Measurements from ENCODE around the gene MTA3. TPM values are rescaled to one million over a fixed set of nuclear protein-coding genes. Genes with fewer than 3 reads are reported as not detected.
"Not testable (repeated sequence)": the region's sequence is repeated elsewhere in the genome, so short reads cannot be mapped to it uniquely, and the experiment has no call there.

Gene MTA3
- total RNA-seq, 1 experiment from 2014 or later: 61.8 TPM

DNA sequence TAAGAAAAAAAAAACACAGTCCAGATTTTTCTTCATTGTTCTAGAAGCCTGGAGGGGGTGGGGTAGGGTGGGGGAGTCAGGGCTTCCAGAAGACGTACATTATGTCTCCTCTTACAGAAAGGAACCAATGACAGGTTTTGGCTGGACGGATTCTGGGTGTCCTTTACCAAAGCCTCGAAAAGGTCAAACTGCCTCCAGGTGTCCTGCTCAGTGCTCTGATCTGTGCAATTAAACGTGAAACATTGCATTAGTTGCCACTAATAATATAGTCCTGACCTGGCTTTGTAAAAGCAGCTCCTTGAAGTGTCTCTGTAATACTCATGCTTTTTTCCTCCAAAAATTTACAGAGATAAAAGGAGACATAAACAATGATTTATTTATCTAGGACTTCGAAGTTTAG, 11.1 kb upstream of the MTA3 start:
- H3K27ac ChIP-seq: no peak overlapping the region
- H3K36me3 ChIP-seq: no peaks in the 10 kb centered on the region
- peaks cover 10% of the 10 kb centered on the region for H3K4me1 ChIP-seq
- no peak for DNase-seq
- H3K27me3 ChIP-seq: no peaks in the 10 kb centered on the region; the same call in 1 of the 2 replicates
- no peak overlapping the region for H3K4me3 ChIP-seq
- H3K9me3 ChIP-seq (replicated peaks): no peaks in the 10 kb centered on the region

- no peak overlapping the region for H3K4me3 ChIP-seq
- H3K9me3 ChIP-seq (replicated peaks): no peaks in the 10 kb centered on the region
- no peak for DNase-seq
- H3K4me1 ChIP-seq: peaks cover 10% of the 10 kb centered on the region
- H3K27me3 ChIP-seq: no peaks in the 10 kb centered on the region; the same call in 1 of the 2 replicates
- no peaks in the 10 kb centered on the region for H3K36me3 ChIP-seq
- no peak overlapping the region for H3K27ac ChIP-seq
These were observed 9.6 kb upstream of the MTA3 start for GRCh38 chr2:42558827-42559226.

DNA sequence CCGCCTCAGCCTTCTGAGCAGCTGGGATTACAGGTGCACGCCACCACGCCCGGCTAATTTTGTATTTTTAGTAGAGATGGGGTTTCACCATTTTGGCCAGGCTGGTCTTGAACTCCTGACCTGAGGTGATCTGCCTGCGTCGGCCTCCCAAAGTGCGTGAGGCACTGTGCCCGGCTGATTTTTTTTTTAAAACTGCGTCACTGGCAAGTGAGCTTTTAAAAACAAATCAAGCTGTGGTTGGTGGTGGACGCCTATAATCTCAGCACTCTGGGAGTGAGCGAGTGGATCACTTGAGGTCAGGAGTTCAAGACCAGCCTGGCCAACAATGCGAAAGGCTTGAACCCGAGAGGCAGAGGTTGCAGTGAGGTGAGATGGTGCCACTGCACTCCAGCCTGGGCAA, 8.3 kb upstream of the MTA3 start:
- H3K9me3 ChIP-seq (replicated peaks): not testable (repeated sequence)

GRCh38 chr2:42560899-42561298, 7.5 kb upstream of the MTA3 start:
- no peak overlapping the region for H3K27ac ChIP-seq
- no peaks in the 10 kb centered on the region for H3K36me3 ChIP-seq
- no peak for DNase-seq
- no peaks in the 10 kb centered on the region for H3K4me1 ChIP-seq
- H3K9me3 ChIP-seq (replicated peaks): no peaks in the 10 kb centered on the region
- no peaks in the 10 kb centered on the region; the same call in 1 of the 2 replicates for H3K27me3 ChIP-seq
- H3K4me3 ChIP-seq: no peak overlapping the region

More for the DNA sequence above, 8.3 kb upstream of the MTA3 start:
- not testable (repeated sequence) for H3K27me3 ChIP-seq, H3K4me3 ChIP-seq, H3K4me1 ChIP-seq, H3K27ac ChIP-seq, H3K36me3 ChIP-seq, DNase-seq

DNA sequence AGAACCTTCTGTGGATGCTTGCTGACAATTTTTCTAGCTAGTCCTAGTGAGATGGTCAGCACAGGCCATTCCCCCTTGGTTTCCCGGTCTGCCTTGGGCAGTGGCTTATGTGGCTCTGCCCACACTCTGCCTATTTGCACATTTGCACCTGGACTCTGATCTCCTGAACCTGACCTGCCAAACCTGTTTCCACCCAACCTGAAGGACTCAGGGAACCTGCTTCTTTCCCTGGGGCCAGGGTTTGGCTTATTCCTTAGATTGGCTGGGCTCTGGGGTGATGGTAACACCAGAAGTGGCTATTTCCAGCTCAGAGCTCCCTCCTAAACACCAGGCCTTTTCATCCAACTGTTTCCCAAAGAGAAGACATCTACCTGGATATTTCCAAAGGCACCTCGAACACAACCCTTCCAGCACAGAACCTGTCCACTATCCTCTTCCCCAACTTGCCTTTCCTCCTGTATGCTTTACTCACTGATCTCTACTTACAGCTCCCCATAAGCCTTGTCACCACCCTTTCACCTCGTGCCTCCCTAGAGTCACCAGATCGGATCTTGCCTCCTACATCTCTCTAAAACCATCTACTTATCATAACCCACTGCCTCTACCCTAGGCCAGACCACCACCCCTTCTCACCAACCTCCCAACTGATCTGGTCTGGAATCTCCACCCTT, 5.8 kb upstream of the MTA3 start:
- Histone ChIP-seq H3K4me3 (no peak overlapping the region), H3K36me3 (no peaks in the 10 kb centered on the region), H3K27ac (no peak overlapping the region), H3K9me3 (replicated peaks) (no peaks in the 10 kb centered on the region), H3K27me3 (no peaks in the 10 kb centered on the region), H3K4me1 (peaks cover 11% of the 10 kb centered on the region)
- DNase-seq: no peak

- no peaks in the 10 kb centered on the region for H3K9me3 ChIP-seq (replicated peaks)
- H3K27me3 ChIP-seq: no peaks in the 10 kb centered on the region
- peaks cover 22% of the 10 kb centered on the region for H3K4me1 ChIP-seq
- DNase-seq: no peak
- H3K36me3 ChIP-seq: no peaks in the 10 kb centered on the region
- no peak overlapping the region for H3K4me3 ChIP-seq
- no peak overlapping the region for H3K27ac ChIP-seq
These were observed 2.4 kb upstream of the MTA3 start for GRCh38 chr2:42566025-42566424.

- Histone ChIP-seq H3K36me3 (0 out of 2 replicates have a peak, but pooled peaks cover 4% of the 10 kb centered on the region), H3K27ac (no peak overlapping the region), H3K27me3 (no peaks in the 10 kb centered on the region), H3K9me3 (replicated peaks) (no peaks in the 10 kb centered on the region), H3K4me3 (no peak overlapping the region), H3K4me1 (peaks cover 22% of the 10 kb centered on the region)
- peak in 1 of 2 experiments; percentile 38 for DNase-seq
These were observed 1.6 kb upstream of the MTA3 start for GRCh38 chr2:42566837-42567321.

DNA sequence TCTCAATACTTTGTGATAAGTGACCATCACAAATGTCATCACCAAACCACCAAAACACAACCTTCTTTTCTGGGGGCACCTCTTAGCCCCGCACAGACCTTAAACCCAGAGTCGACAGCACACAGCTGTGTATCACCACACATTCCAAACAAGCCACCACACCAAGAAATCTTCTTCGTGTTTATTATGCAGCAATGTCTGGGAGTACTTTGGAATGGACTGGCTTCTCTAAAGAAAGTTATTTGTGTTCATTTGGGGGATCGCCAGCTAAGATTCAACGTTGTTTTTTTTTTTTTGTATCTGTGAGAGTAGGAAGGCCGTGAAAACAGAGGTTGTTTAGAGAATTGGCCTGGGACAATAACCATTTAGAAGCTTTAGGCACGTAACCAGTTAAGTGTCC, 1.1 kb upstream of the MTA3 start:
- Histone ChIP-seq H3K27me3 (no peaks in the 10 kb centered on the region), H3K9me3 (replicated peaks) (no peaks in the 10 kb centered on the region), H3K4me3 (peak overlapping the region; percentile 46), H3K4me1 (peaks cover 22% of the 10 kb centered on the region), H3K36me3 (0 out of 2 replicates have a peak, but pooled peaks cover 6% of the 10 kb centered on the region), H3K27ac (no peak overlapping the region)
- peak; percentile 22 to 45 for DNase-seq

DNA sequence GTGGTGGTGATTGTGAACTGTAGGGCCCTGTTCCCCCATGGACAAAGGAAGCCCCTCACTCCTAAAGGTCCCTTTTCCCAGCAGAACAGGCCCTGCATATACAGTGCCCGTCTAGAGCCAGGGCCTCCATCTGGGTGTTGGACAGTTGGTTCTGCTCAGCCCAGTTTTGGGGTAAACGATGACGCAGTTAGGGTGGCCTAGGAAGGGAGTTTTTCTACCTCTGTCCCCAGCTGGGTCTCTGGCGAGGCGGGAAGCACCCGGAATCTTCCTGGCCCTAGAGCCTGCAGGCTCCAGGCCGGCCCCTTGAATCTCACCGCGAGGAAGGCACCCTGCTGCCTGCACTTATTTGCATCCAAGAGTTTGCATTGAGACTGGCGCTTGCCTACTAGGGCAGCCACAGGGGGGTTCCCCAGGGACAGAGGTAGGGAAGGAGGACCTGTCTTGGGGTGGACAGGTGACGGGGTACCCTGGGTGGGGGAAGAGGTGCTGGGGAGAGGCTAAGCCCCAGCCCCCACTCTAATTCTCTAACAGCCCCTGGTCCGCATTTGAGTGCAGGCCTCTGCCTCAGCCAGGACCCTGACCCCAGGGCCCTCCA, 529 bp upstream of the MTA3 start:
- Histone ChIP-seq H3K27me3 (no peaks in the 10 kb centered on the region), H3K4me3 (peak overlapping the region; percentile 46), H3K4me1 (peaks cover 22% of the 10 kb centered on the region), H3K9me3 (replicated peaks) (no peaks in the 10 kb centered on the region), H3K36me3 (peaks cover 11% of the 10 kb centered on the region), H3K27ac (no peak overlapping the region)
- DNase-seq: peak; percentile 51 to 68

DNA sequence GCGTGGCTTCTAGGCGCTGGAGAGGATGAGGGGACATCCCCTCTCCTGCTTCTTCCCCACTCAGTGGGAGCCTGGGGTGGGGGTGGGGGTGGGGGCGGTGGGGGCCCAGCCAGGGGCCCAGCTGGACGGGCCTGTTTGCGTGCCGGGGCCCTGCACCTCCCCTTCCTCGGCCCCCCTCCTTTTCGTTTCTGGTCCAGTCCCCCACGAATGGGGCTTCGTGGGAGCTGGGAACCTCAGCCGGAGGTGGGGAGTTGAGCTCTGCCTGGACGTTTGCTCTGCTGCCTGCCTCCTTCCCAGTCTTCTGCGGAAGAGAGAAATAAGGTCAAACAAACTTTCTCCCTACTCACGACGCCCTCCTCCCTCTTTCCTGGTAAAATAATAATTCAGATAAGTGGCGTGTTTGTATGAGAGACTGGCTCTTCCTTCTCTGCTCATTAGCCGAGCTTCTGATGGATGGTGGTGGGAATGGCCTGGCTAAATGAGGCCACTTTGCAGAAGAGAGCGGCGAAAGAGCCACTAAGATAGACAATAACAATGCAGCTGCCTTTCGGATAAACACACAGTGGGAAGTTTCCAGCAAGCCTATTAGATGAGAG, 782 bp downstream of the MTA3 start:
- Histone ChIP-seq H3K4me1 (peaks cover 22% of the 10 kb centered on the region), H3K27me3 (no peaks in the 10 kb centered on the region), H3K9me3 (replicated peaks) (no peaks in the 10 kb centered on the region), H3K36me3 (peaks cover 19% of the 10 kb centered on the region), H3K4me3 (peak overlapping the region; percentile 85), H3K27ac (peak overlapping the region; percentile 34; the same call in 1 of the 2 replicates)
- peak; percentile 42 to 60 for DNase-seq

GRCh38 chr2:42569883-42570282, 1.5 kb downstream of the MTA3 start:
- Histone ChIP-seq H3K9me3 (replicated peaks) (no peaks in the 10 kb centered on the region), H3K4me3 (peak overlapping the region; percentile 85), H3K27me3 (no peaks in the 10 kb centered on the region), H3K36me3 (peaks cover 23% of the 10 kb centered on the region), H3K4me1 (peaks cover 22% of the 10 kb centered on the region), H3K27ac (no peak overlapping the region)
- DNase-seq: peak in 1 of 2 experiments; percentile 34

DNA sequence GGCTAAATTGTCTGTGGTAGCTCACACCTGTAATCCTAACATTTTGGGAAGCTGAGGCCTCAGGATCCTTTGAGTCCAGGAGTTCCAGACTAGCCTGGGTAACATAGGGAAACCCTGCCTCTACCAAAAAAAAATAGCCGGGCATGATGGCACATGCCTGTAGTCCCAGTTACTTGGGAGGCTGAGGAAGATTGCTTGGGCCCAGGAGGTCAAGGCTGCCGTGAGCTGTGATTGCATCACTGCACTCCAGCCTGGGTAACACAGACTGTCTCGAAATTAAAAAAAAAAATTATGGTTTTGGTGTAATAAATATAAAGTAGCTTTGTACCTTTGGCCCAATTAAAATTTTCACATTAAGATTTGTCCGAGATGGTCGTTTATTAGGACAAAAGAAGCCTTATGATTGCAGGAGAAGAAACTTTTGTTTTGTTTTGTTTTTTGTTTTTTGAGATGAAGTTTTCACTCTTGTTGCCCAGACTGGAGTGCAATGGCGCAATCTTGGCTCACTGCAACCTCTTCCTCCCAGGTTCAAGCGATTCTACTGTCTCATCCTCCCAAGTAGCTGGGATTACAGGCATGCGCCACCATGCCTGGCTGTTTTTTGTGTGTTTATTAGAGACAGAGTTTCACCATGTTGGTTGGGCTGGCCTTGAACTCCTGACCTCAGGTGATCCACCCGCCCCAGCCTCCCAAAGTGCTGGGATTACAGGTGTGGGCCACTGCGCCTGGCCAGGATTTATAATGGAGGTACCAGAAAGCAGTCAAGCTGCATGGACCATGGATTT, 4.1 kb downstream of the MTA3 start:
- Histone ChIP-seq H3K4me1 (peaks cover 12% of the 10 kb centered on the region), H3K9me3 (replicated peaks) (no peaks in the 10 kb centered on the region), H3K36me3 (peaks cover 36% of the 10 kb centered on the region), H3K27me3 (no peaks in the 10 kb centered on the region), H3K4me3 (no peak overlapping the region), H3K27ac (no peak overlapping the region)
- no peak for DNase-seq

DNA sequence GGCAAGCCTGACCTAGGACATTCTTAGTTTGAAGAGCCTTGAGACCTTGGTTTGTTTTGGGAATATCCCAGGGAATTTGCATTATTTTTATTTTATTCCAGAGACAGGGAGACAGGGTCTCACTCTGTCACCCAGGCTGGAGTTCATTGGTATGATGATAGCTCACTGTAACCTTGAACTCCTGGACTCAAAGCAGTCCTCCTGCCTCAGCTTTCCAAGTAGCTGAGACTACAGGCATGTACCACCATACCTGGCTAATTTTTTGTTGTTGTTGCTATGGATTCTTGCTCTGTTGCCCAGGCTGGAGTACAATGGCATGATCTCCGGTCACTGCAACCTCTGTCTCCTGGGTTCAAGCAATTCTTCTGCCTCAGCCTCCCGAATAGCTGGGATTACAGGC, 4.8 kb downstream of the MTA3 start:
- no peak for DNase-seq

GRCh38 chr2:42575458-42576064, 7.1 kb downstream of the MTA3 start:
- DNase-seq: no peak
- H3K27ac ChIP-seq: no peak overlapping the region
- peaks cover 52% of the 10 kb centered on the region for H3K36me3 ChIP-seq
- H3K4me3 ChIP-seq: no peak overlapping the region
- H3K4me1 ChIP-seq: no peaks in the 10 kb centered on the region; the same call in 1 of the 2 replicates
- no peaks in the 10 kb centered on the region for H3K9me3 ChIP-seq (replicated peaks)
- H3K27me3 ChIP-seq: no peaks in the 10 kb centered on the region

More for the DNA sequence above, 4.8 kb downstream of the MTA3 start:
- Histone ChIP-seq H3K4me1 (peaks cover 6% of the 10 kb centered on the region), H3K27ac (no peak overlapping the region), H3K27me3 (no peaks in the 10 kb centered on the region), H3K4me3 (no peak overlapping the region), H3K36me3 (peaks cover 36% of the 10 kb centered on the region), H3K9me3 (replicated peaks) (no peaks in the 10 kb centered on the region)
